H1 (cell line): ENCODE data around the gene DLGAP5. TPM values are rescaled to one million over a fixed set of nuclear protein-coding genes. Genes with fewer than 3 reads are reported as not detected.

ENCODE experiments used
- CTCF ChIA-PET: fragments of 300-600 bp; sonication (Branson Sonifier 250); formaldehyde crosslinking; loops from one replicate; lab custom pipeline; 2021; ENCODE audit not compliant: partially characterized antibody; lab: Charles Lee
- POLR2A ChIA-PET: fragments of 300-600 bp; sonication (Branson Sonifier 250); formaldehyde crosslinking; loops from one replicate; lab custom pipeline; 2021; ENCODE audit warnings: inconsistent platforms; ENCODE audit not compliant: partially characterized antibody; lab: Charles Lee
- DNase-seq, 2 experiments: peaks; one replicate each; pipeline versions ENCODE4 v3.0.0 to v3.0.0-alpha.2; 2010 to 2022; ENCODE audit warnings: low spot score in 2 of 2, low read depth in 1 of 2, mixed read lengths in 1 of 2
- FAIRE-seq: peaks from 2 replicates; lab custom pipeline; 2011; peaks lifted over from hg19 to GRCh38; lab: Jason Lieb, UNC
- H2AFZ ChIP-seq: 2 replicates; pipeline ENCODE4 v1.8.1; 2012; ENCODE audit warnings: low read length, inconsistent platforms
- H2AK5ac ChIP-seq: 2 replicates; pipeline ENCODE4 v1.6.1; 2013; ENCODE audit warnings: low read depth, low read length
- H2BK120ac ChIP-seq: replicated peaks from 2 replicates; pipeline ENCODE3; 2013; ENCODE audit warnings: low read depth, low read length, inconsistent platforms
- H2BK12ac ChIP-seq: 2 replicates; pipeline ENCODE4 v1.6.1; 2013; ENCODE audit warnings: low read depth, low read length
- H2BK15ac ChIP-seq: 2 replicates; pipeline ENCODE4 v1.6.1; 2013; ENCODE audit warnings: low read length
- H2BK20ac ChIP-seq: 2 replicates; pipeline ENCODE4 v1.6.1; 2013; ENCODE audit warnings: low read length
- H2BK5ac ChIP-seq: 2 replicates; pipeline ENCODE4 v1.6.1; 2013; ENCODE audit warnings: low read depth, low read length
- H3K14ac ChIP-seq: 2 replicates; pipeline ENCODE4 v1.6.1; 2013; ENCODE audit warnings: inconsistent platforms; ENCODE audit not compliant: insufficient read length
- H3K18ac ChIP-seq: 2 replicates; pipeline ENCODE4 v1.6.1; 2013; ENCODE audit warnings: low read length; ENCODE audit errors: extremely low read depth
- H3K23ac ChIP-seq: 2 replicates; pipeline ENCODE4 v1.6.1; 2013; ENCODE audit warnings: inconsistent platforms; ENCODE audit not compliant: insufficient read length
- H3K23me2 ChIP-seq: 2 replicates; pipeline ENCODE4 v1.6.1; 2013; ENCODE audit warnings: low read depth, low read length
- H3K27ac ChIP-seq: 2 replicates; pipeline ENCODE4 v1.6.1; 2011; ENCODE audit warnings: low read depth, low read length, inconsistent platforms
- H3K27me3 ChIP-seq, 4 experiments: replicated peaks in 1 of 4; 1 replicate in 1 of 4; 2 replicates in 3 of 4; pipeline versions ENCODE4 v1.6.1 to v1.8.1; 2011 to 2013; ENCODE audit warnings: low read length in 3 of 4, mild to moderate bottlenecking in 3 of 4, inconsistent platforms in 2 of 4, mixed read lengths in 2 of 4, moderate library complexity in 1 of 4; ENCODE audit not compliant: control insufficient read depth in 3 of 4, insufficient read depth in 3 of 4; ENCODE audit errors: extremely low read depth in 1 of 4
- H3K36me3 ChIP-seq, 4 experiments: 2 replicates each; pipeline versions ENCODE4 v1.6.1 to v1.8.1; 2011 to 2013; ENCODE audit warnings: mild to moderate bottlenecking in 4 of 4, low read length in 3 of 4, moderate library complexity in 2 of 4, control low read depth in 1 of 4, inconsistent platforms in 1 of 4; ENCODE audit not compliant: insufficient read depth in 4 of 4, control insufficient read depth in 2 of 4
- H3K4ac ChIP-seq: replicated peaks from 2 replicates; pipeline ENCODE3; 2013; ENCODE audit warnings: low read length, low read depth, mixed read lengths, inconsistent platforms; ENCODE audit not compliant: insufficient read length
- H3K4me1 ChIP-seq, 4 experiments: replicated peaks in 1 of 4; 1 replicate in 1 of 4; 2 replicates in 3 of 4; pipeline versions ENCODE4 v1.6.1 to v1.8.1; 2011 to 2013; ENCODE audit warnings: low read length in 3 of 4, inconsistent platforms in 2 of 4, mixed read lengths in 1 of 4; ENCODE audit not compliant: insufficient read depth in 4 of 4, control insufficient read depth in 3 of 4
- H3K4me2 ChIP-seq, 2 experiments: 2 replicates each; pipeline versions ENCODE4 v1.6.1 to v1.8.1; 2011 to 2013; ENCODE audit warnings: low read depth in 2 of 2, low read length in 2 of 2, control low read depth in 1 of 2, inconsistent platforms in 1 of 2, mild to moderate bottlenecking in 1 of 2; ENCODE audit not compliant: insufficient read depth in 1 of 2
- H3K4me3 ChIP-seq, 4 experiments: fragments of 200-600, 300-600 bp in 1 of 4; sonication (generic), shearing (Covaris generic), sonication (Bioruptor Twin) in 1 of 4; 2 replicates each; pipeline versions ENCODE4 v1.5.1 to v1.8.1; 2011 to 2016; ENCODE audit warnings: low read length in 4 of 4, low read depth in 3 of 4, control low read depth in 2 of 4, inconsistent platforms in 2 of 4, mild to moderate bottlenecking in 2 of 4, mixed read lengths in 1 of 4, moderate library complexity in 1 of 4; ENCODE audit not compliant: insufficient read depth in 2 of 4; ENCODE audit errors: extremely low read depth in 1 of 4
- H3K56ac ChIP-seq: replicated peaks from 2 replicates; pipeline ENCODE3; 2013; ENCODE audit warnings: low read depth, mild to moderate bottlenecking, mixed read lengths, low read length, inconsistent platforms; ENCODE audit not compliant: insufficient read length
- H3K79me1 ChIP-seq: 2 replicates; pipeline ENCODE4 v1.6.1; 2013; ENCODE audit warnings: low read depth, low read length, control low read depth
- H3K79me2 ChIP-seq, 2 experiments: 2 replicates each; pipeline versions ENCODE4 v1.6.1 to v1.8.1; 2012 to 2013; ENCODE audit warnings: low read length in 2 of 2, mild to moderate bottlenecking in 2 of 2, inconsistent platforms in 1 of 2; ENCODE audit not compliant: insufficient read depth in 2 of 2, control insufficient read depth in 1 of 2
- H3K9ac ChIP-seq, 4 experiments: replicated peaks in 1 of 4; 1 replicate in 1 of 4; 2 replicates in 3 of 4; pipeline versions ENCODE4 v1.6.1 to v1.8.1; 2011 to 2013; ENCODE audit warnings: low read depth in 3 of 4, low read length in 3 of 4, control low read depth in 2 of 4, mild to moderate bottlenecking in 2 of 4, moderate library complexity in 2 of 4, inconsistent platforms in 1 of 4; ENCODE audit errors: extremely low read depth in 1 of 4
- H3K9me3 ChIP-seq, 2 experiments: 2 replicates each; pipeline versions ENCODE4 v1.6.1 to v1.8.1; 2012 to 2013; ENCODE audit warnings: mild to moderate bottlenecking in 2 of 2, moderate library complexity in 2 of 2, control low read depth in 1 of 2, inconsistent platforms in 1 of 2, low read depth in 1 of 2, low read length in 1 of 2, mixed read lengths in 1 of 2; ENCODE audit not compliant: insufficient read depth in 2 of 2
- H4K20me1 ChIP-seq, 2 experiments: replicated peaks in 1 of 2; 2 replicates each; pipeline versions ENCODE3 to v1.8.1; 2011 to 2013; ENCODE audit warnings: inconsistent platforms in 2 of 2, low read length in 2 of 2, mild to moderate bottlenecking in 1 of 2; ENCODE audit not compliant: insufficient read depth in 2 of 2, control insufficient read depth in 1 of 2
- H4K5ac ChIP-seq: 2 replicates; pipeline ENCODE4 v1.6.1; 2013; ENCODE audit warnings: low read length, low read depth, mixed read lengths, inconsistent platforms; ENCODE audit not compliant: insufficient read length
- H4K8ac ChIP-seq: 2 replicates; pipeline ENCODE4 v1.8.0; 2013; ENCODE audit warnings: mild to moderate bottlenecking, moderate library complexity, low read length, inconsistent platforms; ENCODE audit not compliant: insufficient read depth; ENCODE audit errors: extremely low read depth
- H4K91ac ChIP-seq: replicated peaks from 2 replicates; pipeline ENCODE3; 2013; ENCODE audit warnings: low read length, mixed read lengths, inconsistent platforms; ENCODE audit not compliant: insufficient read length
- HDAC2 ChIP-seq, 2 experiments: fragments of 300-600 bp in 1 of 2; sonication (generic) in 1 of 2; IDR thresholded peaks; 2 replicates each; pipeline ENCODE4 v1.6.1; 2011 to 2012; ENCODE audit warnings: low read depth in 2 of 2, low read length in 2 of 2, mild to moderate bottlenecking in 2 of 2, moderate library complexity in 2 of 2, borderline replicate concordance in 1 of 2, inconsistent platforms in 1 of 2
- JUND ChIP-seq: IDR thresholded peaks from 2 replicates; pipeline ENCODE4 v1.6.1; 2011; ENCODE audit warnings: mild to moderate bottlenecking, improper control_type of control experiment, low read length
- MAFK ChIP-seq: IDR thresholded peaks from 2 replicates; pipeline ENCODE4 v1.6.1; 2012; ENCODE audit warnings: low read depth, mild to moderate bottlenecking, improper control_type of control experiment, low read length
- RBBP5 ChIP-seq: IDR thresholded peaks from 2 replicates; pipeline ENCODE4 v1.7.1; 2012; ENCODE audit warnings: low read depth, mild to moderate bottlenecking, inconsistent platforms, low read length, moderate library complexity, borderline replicate concordance
- SP2 ChIP-seq: IDR thresholded peaks from 2 replicates; pipeline ENCODE4 v1.6.1; 2012; ENCODE audit warnings: mild to moderate bottlenecking, low read length, inconsistent platforms
- WGBS, 2 experiments: shearing (Covaris generic) in 1 of 2; methylation state at CpG; one replicate each; pipeline versions ENCODE4 v1.1.6 to v1.1.7; 2013 to 2015; ENCODE audit warnings: low lambda C conversion rate in 2 of 2, mixed read lengths in 2 of 2, inconsistent platforms in 1 of 2, low coverage in 1 of 2, missing lambda C conversion rate in 1 of 2; ENCODE audit not compliant: insufficient replicate concordance in 2 of 2, insufficient coverage in 1 of 2, insufficient read length in 1 of 2; ENCODE audit errors: extremely low coverage in 1 of 2, missing lambda C conversion rate in 1 of 2; 5-methylcytosine and 5-hydroxymethylcytosine counted together
- polyA plus RNA-seq, 7 experiments: library from polyadenylated mRNA; depleted of rRNA in 3 of 7; stranded (reverse) in 5 of 7; unstranded in 2 of 7; fragments of >200 nt in 5 of 7; fragments of 200-250 nt in 2 of 7; gene quantifications; 1 replicate in 5 of 7; 2 replicates in 1 of 7; 4 replicates in 1 of 7; pipeline versions ENCODE4 v1.2.1 to v1.2.3, GENCODE V29; 2011 to 2013; ENCODE audit warnings: missing spikeins in 2 of 7, mixed read lengths in 2 of 7
- total RNA-seq: library from RNA; stranded (reverse); fragmentation: NEBNext Ultra II Directional; extraction: Animal tissue kit (Norgen Biotek cat#: 25700); gene quantifications from 2 replicates; pipeline ENCODE4 v1.2.1, GENCODE V29; 2021

The DLGAP5 gene
- total and polyA plus RNA-seq, 2 of the 8 experiments (the other 6 are each of a cell fraction or from before 2014, with no cell fraction given): 16.9 to 155 TPM

- POLR2A ChIA-PET: interaction anchor here (0.7 to 1.6 kb wide), 4 partner anchors 12 to 488 kb away, joined by 3 to 4 read pairs (median 4); no protein-coding TSS in a partner anchor
- Histone ChIP-seq H3K27ac (no peak overlapping the region), H2BK20ac (no peak overlapping the region)
- TF ChIP-seq HDAC2 (IDR thresholded peaks at IDR 0.05; ENCODE audit: borderline replicate concordance in 1 of 2, low read depth in 2 of 2, low read length in 2 of 2): no peak
- no peak for TF ChIP-seq RBBP5
- no peak for TF ChIP-seq JUND
- TF ChIP-seq MAFK: no peak
- no peak for TF ChIP-seq SP2
- TF ChIP-seq, all 59 proteins: peak for 0
- Histone ChIP-seq H3K36me3 (peaks cover 15 to 77% (median 57%) of the 10 kb centered on the region in 4 experiments), H3K9ac (no peak overlapping the region), H3K14ac (no peak overlapping the region), H3K27me3 (no peaks in the 10 kb centered on the region), H3K23me2 (no peaks in the 10 kb centered on the region), H3K4me1 (no peaks in the 10 kb centered on the region), H3K4me3 (no peak overlapping the region), H4K91ac (no peak overlapping the region), H3K4me2 (no peak overlapping the region), H2AFZ (no peak overlapping the region), H3K4ac (no peak overlapping the region), H4K8ac (no peak overlapping the region), H2AK5ac (no peak overlapping the region), H2BK15ac (no peak overlapping the region), H2BK120ac (no peak overlapping the region), H2BK12ac (no peak overlapping the region), H3K23ac (no peak overlapping the region), H3K79me2 (no peaks in the 10 kb centered on the region), H3K9me3 (no peaks in the 10 kb centered on the region), H3K18ac (no peak overlapping the region), H3K79me1 (no peaks in the 10 kb centered on the region), H3K56ac (no peak overlapping the region), H4K5ac (no peak overlapping the region), H2BK5ac (no peak overlapping the region), H4K20me1 (no peaks in the 10 kb centered on the region)
- no peak for FAIRE-seq
- WGBS, 2 experiments: 93% methylated on average over 1 of the region's 1 CpG; no CpG with 5 or more reads in 1 of the 2 experiments
- no peak for DNase-seq
- CTCF ChIA-PET: interaction anchor here (0.7 to 1.5 kb wide), 2 partner anchors 13 to 106 kb away, joined by 3 to 9 read pairs; no protein-coding TSS in a partner anchor
These were observed 39.8 kb downstream of the DLGAP5 start for GRCh38 chr14:55151601-55152000.
